HepG2 (cell line): ENCODE data around the gene OR14K1. TPM values are rescaled to one million over a fixed set of nuclear protein-coding genes. Genes with fewer than 3 reads are reported as not detected.

Experiments
- ATAC-seq: fragments of 200-7000 bp; cut with Tn5 transposase; 3 replicates; pipeline ENCODE4 v1.9.1; 2020; ENCODE audit warnings: mild to moderate bottlenecking, moderate library complexity
- BruUV-seq: library from RNA; stranded (reverse); fragments of 400-500 nt; replicated peaks from 2 replicates; lab custom pipeline; 2021; lab: Mats Ljungman, UMichigan
- CTCF ChIA-PET: fragments of 300-600 bp; formaldehyde crosslinking; extraction: SDS; loops from one replicate; lab custom pipeline; 2021; ENCODE audit warnings: low total read pairs, inconsistent platforms, low intra/inter-chr PET ratio; lab: Yijun Ruan, JAX
- POLR2A ChIA-PET: fragments of 350-600 bp; sonication (Branson Sonifier 250); formaldehyde crosslinking; loops from one replicate; lab custom pipeline; 2020; ENCODE audit warnings: antibody characterized with exemption, inconsistent platforms; lab: Yijun Ruan, JAX
- DNase-seq: peaks from one replicate; pipeline ENCODE4 v3.0.0-alpha.2; 2015; ENCODE audit warnings: low spot score
- FAIRE-seq: peaks from 3 replicates; lab custom pipeline; 2011; peaks lifted over from hg19 to GRCh38; lab: Jason Lieb, UNC
- H2AFZ ChIP-seq: one replicate; pipeline ENCODE4 v1.6.1; 2011; ENCODE audit warnings: low read length, inconsistent platforms
- H3K27ac ChIP-seq: fragments of 300-600 bp; 3 replicates; pipeline ENCODE4 v1.8.0; 2011; ENCODE audit warnings: mixed run types, mild to moderate bottlenecking, mixed read lengths, low read length, inconsistent platforms; ENCODE audit not compliant: insufficient read depth; ENCODE audit errors: extremely low read length
- H3K27me3 ChIP-seq, 2 experiments: fragments of 200-600 bp in 1 of 2; 2 replicates in 1 of 2; 3 replicates in 1 of 2; pipeline versions ENCODE4 v1.6.0 to v1.8.0; 2011; ENCODE audit warnings: low read length in 2 of 2, mild to moderate bottlenecking in 2 of 2, moderate library complexity in 2 of 2, inconsistent platforms in 1 of 2; ENCODE audit not compliant: insufficient read depth in 2 of 2, control insufficient read depth in 1 of 2
- H3K36me3 ChIP-seq, 2 experiments: fragments of 200-600 bp in 1 of 2; replicated peaks in 1 of 2; 2 replicates in 1 of 2; 3 replicates in 1 of 2; pipeline versions ENCODE4 v1.5.1 to v1.8.0; 2011; ENCODE audit warnings: low read length in 2 of 2, inconsistent platforms in 1 of 2; ENCODE audit not compliant: insufficient read depth in 2 of 2, control insufficient read depth in 1 of 2
- H3K4me1 ChIP-seq: 2 replicates; pipeline ENCODE4 v1.5.1; 2012; ENCODE audit warnings: low read length, inconsistent platforms; ENCODE audit not compliant: insufficient read depth
- H3K4me2 ChIP-seq: 2 replicates; pipeline ENCODE4 v1.6.0; 2011; ENCODE audit warnings: low read depth, low read length, inconsistent platforms
- H3K4me3 ChIP-seq, 3 experiments: fragments of 200-600 bp in 1 of 3; sonication (generic), shearing (Covaris generic) in 1 of 3; replicated peaks in 1 of 3; 2 replicates each; pipeline ENCODE4 v1.5.1; 2011 to 2016; ENCODE audit warnings: low read length in 3 of 3, inconsistent platforms in 2 of 3, low read depth in 2 of 3, mild to moderate bottlenecking in 2 of 3, control low read depth in 1 of 3, mixed read lengths in 1 of 3; ENCODE audit not compliant: insufficient read depth in 1 of 3
- H3K79me2 ChIP-seq: one replicate; pipeline ENCODE4 v1.6.1; 2011; ENCODE audit warnings: low read length, inconsistent platforms; ENCODE audit not compliant: insufficient read depth
- H3K9ac ChIP-seq: 2 replicates; pipeline ENCODE4 v1.6.0; 2011; ENCODE audit warnings: mild to moderate bottlenecking, low read depth, low read length, inconsistent platforms; ENCODE audit not compliant: insufficient read depth
- H3K9me3 ChIP-seq: 2 replicates; pipeline ENCODE4 v1.5.1; 2012; ENCODE audit warnings: mild to moderate bottlenecking, low read length
- H4K20me1 ChIP-seq: 2 replicates; pipeline ENCODE4 v1.6.0; 2011; ENCODE audit warnings: inconsistent platforms, mild to moderate bottlenecking, low read length, moderate library complexity; ENCODE audit not compliant: insufficient read depth
- BCL6 ChIP-seq: IDR thresholded peaks from 2 replicates; pipeline ENCODE4 v1.6.1; 2016; ENCODE audit warnings: missing genetic modification reagents, missing compliant biosample characterization
- CBFB ChIP-seq: sonication (generic); formaldehyde crosslinking; IDR thresholded peaks from 2 replicates; pipeline ENCODE4 v1.4.0; 2020; ENCODE audit warnings: missing genetic modification reagents
- CHD4 ChIP-seq: fragments of 200-600 bp; sonication (generic); IDR thresholded peaks from 2 replicates; pipeline ENCODE4 v1.7.0; 2017; ENCODE audit warnings: mild to moderate bottlenecking, low read length, borderline replicate concordance
- EZH2 ChIP-seq: conservative IDR thresholded peaks from 2 replicates; pipeline ENCODE4 v1.6.1; 2012; ENCODE audit warnings: mild to moderate bottlenecking, low read depth, low read length, moderate library complexity
- FOXA1 ChIP-seq, 2 experiments: fragments of 450-650 bp in 1 of 2; sonication (generic) in 1 of 2; formaldehyde crosslinking in 1 of 2; IDR thresholded peaks; 2 replicates each; pipeline versions ENCODE4 v1.4.0 to v1.6.1; 2016 to 2020; ENCODE audit warnings: missing genetic modification reagents in 1 of 2
- FOXK1 ChIP-seq: sonication (generic); formaldehyde crosslinking; IDR thresholded peaks from 2 replicates; pipeline ENCODE4 v1.4.0; 2020; ENCODE audit warnings: low read depth, missing genetic modification reagents, borderline replicate concordance
- IKZF4 ChIP-seq: sonication (generic); formaldehyde crosslinking; IDR thresholded peaks from 2 replicates; pipeline ENCODE4 v1.5.1; 2020; ENCODE audit warnings: borderline replicate concordance, mild to moderate bottlenecking, low read depth, missing genetic modification reagents; ENCODE audit errors: not compliant biosample characterization
- MAF1 ChIP-seq: sonication (generic); formaldehyde crosslinking; IDR thresholded peaks from 2 replicates; pipeline ENCODE4 v1.5.0; 2020; ENCODE audit warnings: missing genetic modification reagents, borderline replicate concordance
- NFATC3 ChIP-seq: sonication (generic); formaldehyde crosslinking; IDR thresholded peaks from 2 replicates; pipeline ENCODE4 v1.5.1; 2020; ENCODE audit warnings: mild to moderate bottlenecking, missing genetic modification reagents
- NFIC ChIP-seq: IDR thresholded peaks from 2 replicates; pipeline ENCODE4 v1.6.1; 2012; ENCODE audit warnings: mild to moderate bottlenecking, low read length, inconsistent platforms
- PAWR ChIP-seq: sonication (generic); formaldehyde crosslinking; IDR thresholded peaks from 2 replicates; pipeline ENCODE4 v1.4.0; 2020; ENCODE audit warnings: missing genetic modification reagents, mild to moderate bottlenecking, borderline replicate concordance
- ZKSCAN5 ChIP-seq: sonication (generic); formaldehyde crosslinking; IDR thresholded peaks from 2 replicates; pipeline ENCODE4 v1.5.1; 2020; ENCODE audit warnings: mild to moderate bottlenecking, missing genetic modification reagents
- ZNF496 ChIP-seq: sonication (generic); formaldehyde crosslinking; IDR thresholded peaks from 2 replicates; pipeline ENCODE4 v1.8.1; 2023; ENCODE audit warnings: mild to moderate bottlenecking, moderate library complexity, missing genetic modification reagents; ENCODE audit not compliant: insufficient replicate concordance
- ZNF569 ChIP-seq: sonication (generic); formaldehyde crosslinking; IDR thresholded peaks from 2 replicates; pipeline ENCODE4 v1.5.0; 2020; ENCODE audit warnings: mild to moderate bottlenecking, missing genetic modification reagents, moderate library complexity, borderline replicate concordance
- WGBS: methylation state at CpG from one replicate; pipeline ENCODE4 v1.1.6; 2017; ENCODE audit warnings: low lambda C conversion rate; 5-methylcytosine and 5-hydroxymethylcytosine counted together
- in situ Hi-C: cut with HindIII; loops from 2 replicates; pipeline ENCODE4 v1.10.0; 2017; ENCODE audit warnings: low pct_unique_long_range_greater_than_20kb; ENCODE audit not compliant: extremely low pct_ligation_motif_present
- intact Hi-C: fragments of 100-400 bp; cut with micrococcal nuclease; formaldehyde crosslinking; loops from one replicate; pipeline ENCODE4 v1.10.0; 2022; ENCODE audit not compliant: unreplicated experiment
- polyA plus RNA-seq, 8 experiments: library from polyadenylated mRNA; depleted of rRNA in 3 of 8; stranded (reverse) in 7 of 8; unstranded in 1 of 8; fragments of >200 nt; fragmentation: Illumina TruSeq in 4 of 8; extraction: Trizol in 4 of 8; gene quantifications; 2 replicates each; pipeline versions ENCODE4 v1.2.1 to v1.2.3, GENCODE V29; 2011 to 2016; ENCODE audit warnings: low read depth in 4 of 8, missing spikeins in 1 of 8, mixed read lengths in 1 of 8; ENCODE audit not compliant: insufficient read depth in 1 of 8
- total RNA-seq, 5 experiments: library from RNA; depleted of rRNA; stranded (reverse); fragments of >200 nt; fragmentation: Illumina TruSeq; extraction: Trizol; gene quantifications; 2 replicates each; pipeline ENCODE4 v1.2.3, GENCODE V29; 2016; ENCODE audit warnings: low read depth in 1 of 5
- TF ChIP-seq, protein P1 (sequence below): sonication (generic); formaldehyde crosslinking; IDR thresholded peaks from 2 replicates; pipeline ENCODE4 v1.4.0; 2020; ENCODE audit warnings: missing genetic modification reagents
- TF ChIP-seq, protein P2 (sequence below): sonication (generic); formaldehyde crosslinking; IDR thresholded peaks from 2 replicates; pipeline ENCODE4 v1.8.1; 2023; ENCODE audit warnings: missing genetic modification reagents, mild to moderate bottlenecking, borderline replicate concordance

The OR14K1 gene
- total and polyA plus RNA-seq, 2 of the 13 experiments (the other 11 are each of a cell fraction or from before 2014, with no cell fraction given), result not detected

DNA sequence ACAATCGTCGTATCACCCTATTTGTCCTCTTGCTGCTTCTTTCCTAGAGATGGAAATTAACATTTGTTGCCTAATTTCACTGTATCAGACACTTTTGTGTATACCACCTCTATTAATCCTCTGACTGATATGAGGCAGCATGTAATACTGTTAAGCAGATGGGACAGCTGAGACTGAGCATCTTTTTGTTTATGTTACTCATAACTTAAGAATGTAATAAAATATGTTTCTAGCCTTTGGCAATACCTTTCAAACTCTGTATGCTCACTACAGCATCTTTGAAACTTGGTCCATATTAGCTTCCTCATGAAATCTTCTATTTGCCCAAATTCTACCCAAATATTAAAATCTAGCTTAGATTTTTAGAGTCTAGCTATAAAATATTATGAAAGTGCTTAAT, 2.3 kb downstream of the OR14K1 start:
- Histone ChIP-seq H3K9ac (no peak overlapping the region), H3K36me3 (no peaks in the 10 kb centered on the region), H3K27me3 (no peaks in the 10 kb centered on the region), H4K20me1 (no peaks in the 10 kb centered on the region), H3K9me3 (peaks cover 86% of the 10 kb centered on the region), H3K4me1 (no peaks in the 10 kb centered on the region), H3K79me2 (no peaks in the 10 kb centered on the region), H2AFZ (no peak overlapping the region), H3K4me2 (no peak overlapping the region), H3K27ac (no peak overlapping the region), H3K4me3 (no peak overlapping the region)
- BruUV-seq, result no TSS peak
- WGBS, result 3% methylated on average over 2 of the region's 2 CpGs
- ChIA-PET POLR2A (no interaction called here), CTCF (no interaction called here)
- DNase-seq (no peak), FAIRE-seq (no peak), ATAC-seq (no peak)
- in situ Hi-C loops, result no loop called here
- no peak for TF ChIP-seq BCL6 (CRISPR knock-in tag)
- TF ChIP-seq NFIC, result no peak
- TF ChIP-seq FOXK1 (CRISPR knock-in tag), result no peak
- TF ChIP-seq MAF1, result no peak
- TF ChIP-seq IKZF4 (CRISPR knock-in tag), result no peak
- no peak for TF ChIP-seq PAWR
- TF ChIP-seq CBFB (CRISPR knock-in tag), result no peak
- TF ChIP-seq FOXA1 (IDR thresholded peaks at IDR 0.05), result no peak
- TF ChIP-seq FOXA1 (CRISPR knock-in tag; IDR thresholded peaks at IDR 0.05), result no peak
- no peak for TF ChIP-seq ZNF496
- TF ChIP-seq EZH2, result no peak
- TF ChIP-seq CHD4, result no peak
- TF ChIP-seq, protein P1, sequence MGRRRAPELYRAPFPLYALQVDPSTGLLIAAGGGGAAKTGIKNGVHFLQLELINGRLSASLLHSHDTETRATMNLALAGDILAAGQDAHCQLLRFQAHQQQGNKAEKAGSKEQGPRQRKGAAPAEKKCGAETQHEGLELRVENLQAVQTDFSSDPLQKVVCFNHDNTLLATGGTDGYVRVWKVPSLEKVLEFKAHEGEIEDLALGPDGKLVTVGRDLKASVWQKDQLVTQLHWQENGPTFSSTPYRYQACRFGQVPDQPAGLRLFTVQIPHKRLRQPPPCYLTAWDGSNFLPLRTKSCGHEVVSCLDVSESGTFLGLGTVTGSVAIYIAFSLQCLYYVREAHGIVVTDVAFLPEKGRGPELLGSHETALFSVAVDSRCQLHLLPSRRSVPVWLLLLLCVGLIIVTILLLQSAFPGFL (CRISPR knock-in tag), result no peak
- no peak for TF ChIP-seq ZNF569 (CRISPR knock-in tag)
- TF ChIP-seq NFATC3 (CRISPR knock-in tag), result no peak
- no peak for TF ChIP-seq ZKSCAN5
- TF ChIP-seq, protein P2, sequence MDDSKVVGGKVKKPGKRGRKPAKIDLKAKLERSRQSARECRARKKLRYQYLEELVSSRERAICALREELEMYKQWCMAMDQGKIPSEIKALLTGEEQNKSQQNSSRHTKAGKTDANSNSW (CRISPR knock-in tag), result no peak
- intact Hi-C loops, result no loop called here
